Activated CD8-positive, alpha-beta memory T cell treated with anti-CD3 and anti-CD28 coated beads, Interleukin-2, amount 10 ng/mL, durations not matched to agents 7 days and 5 days (primary cell): ENCODE results near the gene SLC25A18. TPM values are rescaled to one million over a fixed set of nuclear protein-coding genes. Genes with fewer than 3 reads are reported as not detected.

Source experiments
- ATAC-seq: fragments of 150-1000 bp; cut with Tn5 transposase; one replicate; pipeline ENCODE4 v1.10.0; 2021; ENCODE audit warnings: moderate library complexity
- CTCF ChIA-PET: fragments of 350-600 bp; sonication (Branson Sonifier 250); formaldehyde crosslinking; loops from one replicate; lab custom pipeline; 2021; ENCODE audit warnings: antibody characterized with exemption; lab: Charles Lee
- DNase-seq: peaks from one replicate; pipeline ENCODE4 v3.0.0-alpha.2; 2020
- H3K27ac Mint-ChIP-seq: one replicate; pipeline ENCODE4 v1.8.0; 2021; ENCODE audit warnings: mild to moderate bottlenecking, mixed read lengths
- H3K27me3 Mint-ChIP-seq: one replicate; pipeline ENCODE4 v1.8.0; 2021; ENCODE audit warnings: mixed read lengths
- H3K36me3 Mint-ChIP-seq: one replicate; pipeline ENCODE4 v1.8.0; 2021; ENCODE audit warnings: mild to moderate bottlenecking, mixed read lengths
- H3K4me1 Mint-ChIP-seq: one replicate; pipeline ENCODE4 v1.8.0; 2021; ENCODE audit warnings: mixed read lengths
- H3K4me3 Mint-ChIP-seq: one replicate; pipeline ENCODE4 v1.8.0; 2021; ENCODE audit warnings: mild to moderate bottlenecking, moderate library complexity, mixed read lengths
- H3K9me3 Mint-ChIP-seq: one replicate; pipeline ENCODE4 v1.8.0; 2022; ENCODE audit warnings: low read depth, mixed read lengths
- total RNA-seq, 2 experiments: library from RNA; stranded (reverse); gene quantifications; one replicate each; pipeline ENCODE4 v1.2.3, GENCODE V29; 2021

SLC25A18 gene
- total RNA-seq, 2 experiments from 2014 or later: not detected

- no peak for ATAC-seq
- Mint-ChIP-seq H3K4me3 (no peak overlapping the region), H3K4me1 (no peaks in the 10 kb centered on the region), H3K36me3 (no peaks in the 10 kb centered on the region), H3K27me3 (no peaks in the 10 kb centered on the region), H3K9me3 (no peaks in the 10 kb centered on the region), H3K27ac (no peak overlapping the region)
- no peak for DNase-seq
- CTCF ChIA-PET: no interaction called here
Measured at GRCh38 chr22:17578136-17578754, 14.9 kb downstream of the SLC25A18 start.

- CTCF ChIA-PET: no interaction called here
- no peaks in the 10 kb centered on the region for H3K36me3 Mint-ChIP-seq
- H3K27ac Mint-ChIP-seq: no peak overlapping the region
- DNase-seq (no peak), ATAC-seq (no peak)
- no peaks in the 10 kb centered on the region for H3K4me1 Mint-ChIP-seq
- H3K9me3 Mint-ChIP-seq: no peaks in the 10 kb centered on the region
- no peak overlapping the region for H3K4me3 Mint-ChIP-seq
- no peaks in the 10 kb centered on the region for H3K27me3 Mint-ChIP-seq
Measured at GRCh38 chr22:17579535-17579981, 16.3 kb downstream of the SLC25A18 start.

- H3K27ac Mint-ChIP-seq: no peak overlapping the region
- no peaks in the 10 kb centered on the region for H3K4me1 Mint-ChIP-seq
- DNase-seq: no peak
- H3K36me3 Mint-ChIP-seq: no peaks in the 10 kb centered on the region
- no peaks in the 10 kb centered on the region for H3K27me3 Mint-ChIP-seq
- no peaks in the 10 kb centered on the region for H3K9me3 Mint-ChIP-seq
- no peak for ATAC-seq
- CTCF ChIA-PET: no interaction called here
- no peak overlapping the region for H3K4me3 Mint-ChIP-seq
Measured at GRCh38 chr22:17580441-17581031, 17.2 kb downstream of the SLC25A18 start.

- no peaks in the 10 kb centered on the region for H3K36me3 Mint-ChIP-seq
- H3K9me3 Mint-ChIP-seq: no peaks in the 10 kb centered on the region
- CTCF ChIA-PET: no interaction called here
- no peak overlapping the region for H3K4me3 Mint-ChIP-seq
- ATAC-seq (no peak), DNase-seq (no peak)
- H3K4me1 Mint-ChIP-seq: no peaks in the 10 kb centered on the region
- no peak overlapping the region for H3K27ac Mint-ChIP-seq
- H3K27me3 Mint-ChIP-seq: no peaks in the 10 kb centered on the region
Measured at GRCh38 chr22:17581056-17581455, 17.8 kb downstream of the SLC25A18 start.

- Mint-ChIP-seq H3K27me3 (no peaks in the 10 kb centered on the region), H3K36me3 (no peaks in the 10 kb centered on the region), H3K4me1 (no peaks in the 10 kb centered on the region), H3K27ac (no peak overlapping the region), H3K9me3 (no peaks in the 10 kb centered on the region), H3K4me3 (no peak overlapping the region)
- no peak for ATAC-seq
- CTCF ChIA-PET: no interaction called here
- no peak for DNase-seq
Measured at GRCh38 chr22:17581631-17582030, 18.3 kb downstream of the SLC25A18 start.

- CTCF ChIA-PET: no interaction called here
- no peaks in the 10 kb centered on the region for H3K9me3 Mint-ChIP-seq
- no peaks in the 10 kb centered on the region for H3K36me3 Mint-ChIP-seq
- ATAC-seq: no peak
- no peak overlapping the region for H3K27ac Mint-ChIP-seq
- no peak overlapping the region for H3K4me3 Mint-ChIP-seq
- no peaks in the 10 kb centered on the region for H3K27me3 Mint-ChIP-seq
- no peaks in the 10 kb centered on the region for H3K4me1 Mint-ChIP-seq
- DNase-seq: no peak
Measured at GRCh38 chr22:17583151-17583550, 19.9 kb downstream of the SLC25A18 start.

- no peaks in the 10 kb centered on the region for H3K4me1 Mint-ChIP-seq
- H3K4me3 Mint-ChIP-seq: no peak overlapping the region
- ATAC-seq (no peak), DNase-seq (no peak)
- H3K36me3 Mint-ChIP-seq: peaks cover 11% of the 10 kb centered on the region
- H3K27me3 Mint-ChIP-seq: no peaks in the 10 kb centered on the region
- CTCF ChIA-PET: no interaction called here
- no peak overlapping the region for H3K27ac Mint-ChIP-seq
- H3K9me3 Mint-ChIP-seq: no peaks in the 10 kb centered on the region
Measured at GRCh38 chr22:17586831-17587440, 23.6 kb downstream of the SLC25A18 start.

GRCh38 chr22:17587629-17588028 lies 24.3 kb downstream of the SLC25A18 start:
- CTCF ChIA-PET: interaction anchor here (2.8 kb wide), 1 partner anchor 513 kb away, joined by 5 read pairs; no protein-coding TSS in a partner anchor
- Mint-ChIP-seq H3K27ac (no peak overlapping the region), H3K9me3 (no peaks in the 10 kb centered on the region), H3K27me3 (no peaks in the 10 kb centered on the region), H3K36me3 (peaks cover 11% of the 10 kb centered on the region), H3K4me3 (no peak overlapping the region), H3K4me1 (no peaks in the 10 kb centered on the region)
- ATAC-seq: no peak
- no peak for DNase-seq

- CTCF ChIA-PET: interaction anchor here (0.7 to 2.8 kb wide), 2 partner anchors 99 to 514 kb away, joined by 3 to 5 read pairs; no protein-coding TSS in a partner anchor
- Mint-ChIP-seq H3K4me1 (no peaks in the 10 kb centered on the region), H3K9me3 (no peaks in the 10 kb centered on the region), H3K27ac (no peak overlapping the region), H3K27me3 (no peaks in the 10 kb centered on the region), H3K36me3 (peaks cover 19% of the 10 kb centered on the region), H3K4me3 (no peak overlapping the region)
- no peak for ATAC-seq
- DNase-seq: no peak
Measured at GRCh38 chr22:17588606-17589005, 25.3 kb downstream of the SLC25A18 start.

GRCh38 chr22:17589810-17590375 lies 26.6 kb downstream of the SLC25A18 start:
- no peaks in the 10 kb centered on the region for H3K4me1 Mint-ChIP-seq
- peaks cover 26% of the 10 kb centered on the region for H3K36me3 Mint-ChIP-seq
- H3K9me3 Mint-ChIP-seq: no peaks in the 10 kb centered on the region
- H3K4me3 Mint-ChIP-seq: no peak overlapping the region
- CTCF ChIA-PET: interaction anchor here (2.8 kb wide), 1 partner anchor 515 kb away, joined by 5 read pairs; no protein-coding TSS in a partner anchor
- no peak overlapping the region for H3K27ac Mint-ChIP-seq
- DNase-seq (no peak), ATAC-seq (no peak)
- H3K27me3 Mint-ChIP-seq: no peaks in the 10 kb centered on the region

- H3K27me3 Mint-ChIP-seq: no peaks in the 10 kb centered on the region
- no peak for ATAC-seq
- no peaks in the 10 kb centered on the region for H3K9me3 Mint-ChIP-seq
- no peaks in the 10 kb centered on the region for H3K4me1 Mint-ChIP-seq
- no peak for DNase-seq
- H3K27ac Mint-ChIP-seq: no peak overlapping the region
- CTCF ChIA-PET: interaction anchor here (2.8 kb wide), 1 partner anchor 516 kb away, joined by 5 read pairs; no protein-coding TSS in a partner anchor
- peaks cover 29% of the 10 kb centered on the region for H3K36me3 Mint-ChIP-seq
- H3K4me3 Mint-ChIP-seq: no peak overlapping the region
Measured at GRCh38 chr22:17590586-17590985, 27.3 kb downstream of the SLC25A18 start.

- Mint-ChIP-seq H3K4me3 (no peak overlapping the region), H3K27me3 (no peaks in the 10 kb centered on the region), H3K27ac (no peak overlapping the region), H3K4me1 (no peaks in the 10 kb centered on the region), H3K36me3 (peaks cover 38% of the 10 kb centered on the region), H3K9me3 (no peaks in the 10 kb centered on the region)
- no peak for DNase-seq
- ATAC-seq: no peak
- CTCF ChIA-PET: no interaction called here
Measured at GRCh38 chr22:17592201-17592600, 28.9 kb downstream of the SLC25A18 start.

- H3K27me3 Mint-ChIP-seq: no peaks in the 10 kb centered on the region
- no peak for DNase-seq
Measured at GRCh38 chr22:17596226-17596625, 32.9 kb downstream of the SLC25A18 start.

More at GRCh38 chr22:17596226-17596625, 32.9 kb downstream of the SLC25A18 start:
- no peak overlapping the region for H3K4me3 Mint-ChIP-seq
- H3K9me3 Mint-ChIP-seq: no peaks in the 10 kb centered on the region
- CTCF ChIA-PET: no interaction called here
- no peaks in the 10 kb centered on the region for H3K4me1 Mint-ChIP-seq
- H3K36me3 Mint-ChIP-seq: peaks cover 56% of the 10 kb centered on the region
- ATAC-seq: no peak
- no peak overlapping the region for H3K27ac Mint-ChIP-seq
